Peyer's patch (tissue), 4 donors: ENCODE data around the gene ITSN1. TPM values are rescaled to one million over a fixed set of nuclear protein-coding genes. Genes with fewer than 3 reads are reported as not detected.
A peak's percentile ranks its signal among the peaks of the same experiment; 100 is the strongest.

ENCODE experiments used
- DNase-seq, 3 donors: peaks; one replicate each; pipeline ENCODE4 v3.0.0-alpha.2; 2017 to 2019
- H3K27ac ChIP-seq, 4 donors: fragments of 200-600 bp; sonication (generic); one replicate each; pipeline ENCODE4 v1.5.1; 2016 to 2019
- H3K27me3 ChIP-seq, 2 donors: fragments of 200-600 bp; sonication (generic); one replicate each; pipeline ENCODE4 v1.5.1; 2019
- H3K36me3 ChIP-seq, 3 donors: fragments of 200-600 bp; sonication (generic); one replicate each; pipeline ENCODE4 v1.5.1; 2016 to 2019
- H3K4me1 ChIP-seq, 4 donors: fragments of 200-600 bp; sonication (generic); one replicate each; pipeline ENCODE4 v1.5.1; 2016 to 2019
- H3K4me3 ChIP-seq, 4 donors: fragments of 200-600 bp; sonication (generic); 1 replicate in 3 of 4; 2 replicates in 1 of 4; pipeline ENCODE4 v1.5.1; 2016 to 2019; ENCODE audit warnings: mild to moderate bottlenecking in 1 of 4
- H3K9me3 ChIP-seq, 4 donors: fragments of 200-600 bp; sonication (generic); one replicate each; pipeline ENCODE4 v1.5.1; 2016 to 2019; ENCODE audit warnings: mild to moderate bottlenecking in 1 of 4
- POLR2A ChIP-seq, 2 donors: fragments of 450-650 bp; IDR thresholded peaks; one replicate each; pipeline ENCODE4 v1.5.1; 2017; ENCODE audit warnings: antibody characterized with exemption in 2 of 2, mild to moderate bottlenecking in 2 of 2, moderate library complexity in 2 of 2
- total RNA-seq, 4 donors: library from RNA; depleted of rRNA; stranded (reverse); fragments of >200 nt; gene quantifications; one replicate each; pipeline ENCODE4 v1.1.0, GENCODE V29; 2016
- TF ChIP-seq, protein P1 (sequence below), 6 experiments: fragments of 450-650 bp in 4 of 6; fragments of 200-600 bp in 2 of 6; sonication (generic) in 1 of 6; IDR thresholded peaks; one replicate each; pipeline ENCODE4 v1.5.1; 2017 to 2019; ENCODE audit warnings: antibody characterized with exemption in 6 of 6, mild to moderate bottlenecking in 3 of 6, moderate library complexity in 1 of 6

ITSN1 gene
- total RNA-seq, 4 donors from 2014 or later = 41.0 to 56.9 (median 49.5) TPM

DNA sequence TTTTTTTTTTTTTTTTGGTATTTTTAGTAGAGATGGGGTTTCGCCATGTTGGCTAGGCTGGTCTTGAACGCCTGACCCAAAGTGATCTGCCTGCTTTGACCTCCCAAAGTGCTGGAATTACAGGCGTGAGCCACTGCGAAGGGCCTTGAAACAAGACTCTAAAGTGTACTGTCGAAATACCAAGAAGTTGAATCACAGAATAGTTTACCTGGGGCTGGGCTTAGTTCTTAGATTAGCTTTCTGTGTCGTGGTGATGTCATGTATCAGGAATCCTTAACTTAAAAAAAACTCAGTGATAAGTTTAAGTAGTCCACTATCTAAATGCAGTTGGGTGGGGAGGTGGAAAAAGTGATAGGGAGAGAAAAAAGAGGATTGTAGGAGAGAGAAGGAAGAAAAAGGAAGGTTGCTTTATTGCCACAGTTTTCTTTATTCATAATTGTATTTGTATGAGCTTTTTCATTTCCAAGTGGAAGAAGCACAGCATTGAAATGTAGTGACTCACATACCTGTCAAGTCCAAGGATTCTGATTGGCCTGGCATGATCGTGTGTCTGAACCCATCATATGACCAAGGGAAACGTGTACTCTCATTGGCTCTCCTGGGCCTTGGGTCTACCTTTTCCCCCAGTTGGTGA lies 13.4 kb downstream of the ITSN1 start:
- no peak for DNase-seq
- no peaks in the 10 kb centered on the region for H3K27me3 ChIP-seq
- peaks cover 0 to 34% (median 1%) of the 10 kb centered on the region in 4 donors for H3K4me1 ChIP-seq
- peak overlapping the region in 3 of 4 donors; percentile 48 to 68 (median 64) for H3K27ac ChIP-seq
- no peaks in the 10 kb centered on the region for H3K9me3 ChIP-seq
- TF ChIP-seq, protein P1, sequence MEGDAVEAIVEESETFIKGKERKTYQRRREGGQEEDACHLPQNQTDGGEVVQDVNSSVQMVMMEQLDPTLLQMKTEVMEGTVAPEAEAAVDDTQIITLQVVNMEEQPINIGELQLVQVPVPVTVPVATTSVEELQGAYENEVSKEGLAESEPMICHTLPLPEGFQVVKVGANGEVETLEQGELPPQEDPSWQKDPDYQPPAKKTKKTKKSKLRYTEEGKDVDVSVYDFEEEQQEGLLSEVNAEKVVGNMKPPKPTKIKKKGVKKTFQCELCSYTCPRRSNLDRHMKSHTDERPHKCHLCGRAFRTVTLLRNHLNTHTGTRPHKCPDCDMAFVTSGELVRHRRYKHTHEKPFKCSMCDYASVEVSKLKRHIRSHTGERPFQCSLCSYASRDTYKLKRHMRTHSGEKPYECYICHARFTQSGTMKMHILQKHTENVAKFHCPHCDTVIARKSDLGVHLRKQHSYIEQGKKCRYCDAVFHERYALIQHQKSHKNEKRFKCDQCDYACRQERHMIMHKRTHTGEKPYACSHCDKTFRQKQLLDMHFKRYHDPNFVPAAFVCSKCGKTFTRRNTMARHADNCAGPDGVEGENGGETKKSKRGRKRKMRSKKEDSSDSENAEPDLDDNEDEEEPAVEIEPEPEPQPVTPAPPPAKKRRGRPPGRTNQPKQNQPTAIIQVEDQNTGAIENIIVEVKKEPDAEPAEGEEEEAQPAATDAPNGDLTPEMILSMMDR (IDR thresholded peaks at IDR 0.05) = peak in 2 of 6 experiments; percentile 10 to 29
- TF ChIP-seq POLR2A (IDR thresholded peaks at IDR 0.05) = no peak
- no peak overlapping the region for H3K4me3 ChIP-seq
- no peaks in the 10 kb centered on the region for H3K36me3 ChIP-seq

GRCh38 chr21:33657124-33657820 lies 15.0 kb downstream of the ITSN1 start:
- Histone ChIP-seq H3K27ac (peak overlapping the region in 3 of 4 donors; percentile 48 to 77 (median 64)), H3K36me3 (no peaks in the 10 kb centered on the region), H3K27me3 (no peaks in the 10 kb centered on the region), H3K9me3 (no peaks in the 10 kb centered on the region), H3K4me1 (peaks cover 0 to 34% (median 1%) of the 10 kb centered on the region in 4 donors), H3K4me3 (peak overlapping the region in 2 of 4 donors; percentile 20 to 37)
- DNase-seq = no peak
- TF ChIP-seq, protein P1 (IDR thresholded peaks at IDR 0.05) = no peak
- TF ChIP-seq POLR2A (IDR thresholded peaks at IDR 0.05) = no peak

DNA sequence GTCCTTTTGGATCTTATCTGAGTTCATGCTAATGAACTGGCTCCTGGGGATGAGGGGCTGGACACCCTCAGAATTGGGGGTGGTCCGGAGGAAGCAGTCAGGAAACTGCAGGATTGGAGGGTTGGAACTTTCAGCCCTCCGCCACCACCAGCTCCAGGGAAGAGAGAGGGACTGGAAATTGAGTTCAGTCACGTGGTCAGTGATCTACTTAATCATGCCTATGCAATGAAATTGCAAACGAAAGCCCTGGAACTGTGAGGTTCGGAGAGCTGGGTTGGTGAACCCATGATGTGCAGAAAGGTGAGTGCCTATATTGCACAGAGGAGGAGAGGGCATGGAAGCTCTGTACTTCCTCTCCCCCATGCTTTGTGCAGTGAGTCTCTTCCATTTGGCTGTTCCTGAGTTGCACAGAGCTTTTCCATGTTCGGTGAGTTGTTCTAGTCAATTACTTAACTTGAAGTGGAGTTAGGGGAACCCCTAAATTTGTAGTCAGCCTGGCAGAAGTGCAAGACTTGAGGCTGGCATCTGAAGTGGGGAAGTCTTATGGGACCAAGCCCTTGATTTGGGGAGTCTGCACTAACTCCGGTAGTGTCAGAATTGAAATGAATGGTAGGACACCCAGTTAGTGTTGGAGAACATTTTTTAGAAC lies 16.7 kb downstream of the ITSN1 start:
- H3K4me3 ChIP-seq = no peak overlapping the region
- no peak for DNase-seq
- TF ChIP-seq, protein P1 (IDR thresholded peaks at IDR 0.05) = no peak
- no peak for TF ChIP-seq POLR2A (IDR thresholded peaks at IDR 0.05)
- H3K27me3 ChIP-seq = no peaks in the 10 kb centered on the region
- H3K4me1 ChIP-seq = peaks cover 0 to 34% (median 1%) of the 10 kb centered on the region in 4 donors
- no peaks in the 10 kb centered on the region for H3K9me3 ChIP-seq
- H3K36me3 ChIP-seq = no peaks in the 10 kb centered on the region
- no peak overlapping the region for H3K27ac ChIP-seq

- no peaks in the 10 kb centered on the region for H3K9me3 ChIP-seq
- peaks cover 0 to 34% (median 1%) of the 10 kb centered on the region in 4 donors for H3K4me1 ChIP-seq
- H3K4me3 ChIP-seq = no peak overlapping the region
- no peaks in the 10 kb centered on the region for H3K27me3 ChIP-seq
- DNase-seq = no peak
- no peak for TF ChIP-seq POLR2A (IDR thresholded peaks at IDR 0.05)
- TF ChIP-seq, protein P1 (IDR thresholded peaks at IDR 0.05) = no peak
- H3K27ac ChIP-seq = no peak overlapping the region
- H3K36me3 ChIP-seq = no peaks in the 10 kb centered on the region
Observed at GRCh38 chr21:33659568-33659949, 17.3 kb downstream of the ITSN1 start.

DNA sequence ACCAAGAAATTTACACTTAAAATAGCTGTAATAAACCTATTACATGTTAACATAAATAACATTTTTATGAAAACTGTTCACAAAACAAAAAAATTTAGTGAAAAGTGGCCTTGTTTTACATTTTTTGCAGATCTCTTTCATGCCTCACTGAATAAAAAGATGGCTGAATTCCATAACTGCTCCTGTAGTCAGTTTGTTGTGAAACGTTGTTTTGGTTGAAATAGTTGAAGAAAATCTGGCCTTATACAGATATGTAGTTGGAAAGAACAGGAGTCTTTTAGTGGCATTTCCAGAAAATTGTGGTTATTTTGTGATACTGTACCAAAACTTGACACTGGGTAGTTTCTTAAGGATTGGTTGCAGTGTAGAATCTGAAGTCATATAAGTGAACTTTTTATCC lies 18.1 kb downstream of the ITSN1 start:
- no peaks in the 10 kb centered on the region for H3K27me3 ChIP-seq
- no peak overlapping the region for H3K27ac ChIP-seq
- H3K4me1 ChIP-seq = peaks cover 0 to 30% (median 1%) of the 10 kb centered on the region in 4 donors
- H3K9me3 ChIP-seq = no peaks in the 10 kb centered on the region
- H3K4me3 ChIP-seq = no peak overlapping the region
- DNase-seq = no peak
- TF ChIP-seq, protein P1 (IDR thresholded peaks at IDR 0.05) = no peak
- TF ChIP-seq POLR2A (IDR thresholded peaks at IDR 0.05) = no peak
- no peaks in the 10 kb centered on the region for H3K36me3 ChIP-seq
